Skeletal muscle tissue (tissue), 4 donors: Measurements from ENCODE around the gene C5orf22. TPM values are rescaled to one million over a fixed set of nuclear protein-coding genes. Genes with fewer than 3 reads are reported as not detected.
"Not testable (repeated sequence)": the region's sequence is repeated elsewhere in the genome, so short reads cannot be mapped to it uniquely, and the experiment has no call there.

Source experiments
- H3K27ac ChIP-seq: one replicate; pipeline ENCODE4 v1.7.0; 2013; ENCODE audit warnings: mild to moderate bottlenecking, low read depth, low read length, inconsistent platforms
- H3K27me3 ChIP-seq, 3 donors: one replicate each; pipeline ENCODE4 v1.7.0; 2013; ENCODE audit warnings: low read length in 3 of 3; ENCODE audit not compliant: control insufficient read depth in 3 of 3, insufficient read depth in 3 of 3
- H3K36me3 ChIP-seq, 3 donors: one replicate each; pipeline ENCODE4 v1.7.0; 2013; ENCODE audit warnings: low read length in 3 of 3; ENCODE audit not compliant: control insufficient read depth in 3 of 3, insufficient read depth in 3 of 3
- H3K4me1 ChIP-seq, 3 donors: one replicate each; pipeline ENCODE4 v1.7.0; 2013; ENCODE audit warnings: low read length in 3 of 3, mild to moderate bottlenecking in 3 of 3; ENCODE audit not compliant: control insufficient read depth in 3 of 3, insufficient read depth in 3 of 3
- H3K4me3 ChIP-seq, 3 donors: one replicate each; pipeline ENCODE4 v1.7.0; 2013; ENCODE audit warnings: low read length in 3 of 3
- H3K9ac ChIP-seq, 3 donors: one replicate each; pipeline ENCODE4 v1.7.0; 2013; ENCODE audit warnings: low read length in 3 of 3, mild to moderate bottlenecking in 3 of 3, moderate library complexity in 2 of 3, low read depth in 1 of 3
- H3K9me3 ChIP-seq, 3 donors: one replicate each; pipeline ENCODE4 v1.7.0; 2013; ENCODE audit warnings: low read length in 3 of 3; ENCODE audit not compliant: control insufficient read depth in 3 of 3
- total RNA-seq: library from RNA; depleted of rRNA; stranded (reverse); fragments of >200 nt; gene quantifications from one replicate; pipeline ENCODE4 v1.2.3, GENCODE V29; 2014
- donor health status: Osteomylitis.

C5orf22 gene
- total RNA-seq, 1 donor from 2014 or later: 13.0 TPM

DNA sequence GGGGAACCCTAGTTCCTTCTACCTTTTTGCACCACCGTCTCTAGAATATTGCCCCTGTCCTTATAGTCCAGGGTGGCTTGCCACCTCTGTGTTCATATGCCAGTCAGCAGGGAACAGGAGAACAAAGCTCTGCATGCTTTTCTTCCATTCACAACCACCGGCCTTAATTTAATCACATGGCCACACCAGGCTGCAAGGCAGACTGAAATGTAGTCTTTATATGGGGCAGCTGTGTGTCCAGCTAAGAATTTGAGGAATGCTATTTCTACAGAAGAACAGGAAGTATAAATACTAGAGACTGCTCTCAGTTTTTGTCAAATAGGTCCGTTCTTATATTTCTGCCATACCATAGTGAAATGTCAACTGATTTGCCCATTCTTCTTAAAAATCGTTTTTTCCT lies 5.8 kb downstream of the C5orf22 start:
- peaks cover 16 to 60% (median 53%) of the 10 kb centered on the region in 3 donors for H3K36me3 ChIP-seq

DNA sequence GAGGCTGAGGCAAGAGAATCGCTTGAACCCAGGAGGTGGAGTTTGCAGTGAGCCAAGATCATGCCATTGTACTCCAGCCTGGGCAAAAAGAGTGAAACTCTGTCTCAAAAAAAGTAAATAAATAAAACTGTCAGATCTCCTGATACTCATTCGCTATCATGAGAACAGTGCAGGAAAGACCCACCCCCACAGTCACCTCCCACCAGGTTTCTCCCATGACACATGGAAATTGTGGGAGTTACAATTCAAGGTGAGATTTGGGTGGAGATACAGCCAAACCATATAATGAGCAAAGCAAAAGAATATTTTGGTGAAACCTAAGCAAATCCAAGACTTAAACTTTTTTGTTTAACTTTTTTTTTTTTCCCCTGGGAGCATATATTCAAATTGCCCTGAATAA lies 17.0 kb downstream of the C5orf22 start:
- not testable (repeated sequence) for H3K9me3 ChIP-seq, H3K27ac ChIP-seq, H3K4me3 ChIP-seq, H3K4me1 ChIP-seq, H3K27me3 ChIP-seq, H3K9ac ChIP-seq
- peaks cover 22 to 48% (median 38%) of the 10 kb centered on the region in 3 donors for H3K36me3 ChIP-seq

More for the DNA sequence above, 5.8 kb downstream of the C5orf22 start:
- H3K27me3 ChIP-seq: no peaks in the 10 kb centered on the region
- no peak overlapping the region for H3K4me3 ChIP-seq
- no peak overlapping the region for H3K9ac ChIP-seq
- no peak overlapping the region for H3K27ac ChIP-seq
- H3K9me3 ChIP-seq: no peaks in the 10 kb centered on the region
- peaks cover 7 to 12% (median 11%) of the 10 kb centered on the region in 3 donors for H3K4me1 ChIP-seq

DNA sequence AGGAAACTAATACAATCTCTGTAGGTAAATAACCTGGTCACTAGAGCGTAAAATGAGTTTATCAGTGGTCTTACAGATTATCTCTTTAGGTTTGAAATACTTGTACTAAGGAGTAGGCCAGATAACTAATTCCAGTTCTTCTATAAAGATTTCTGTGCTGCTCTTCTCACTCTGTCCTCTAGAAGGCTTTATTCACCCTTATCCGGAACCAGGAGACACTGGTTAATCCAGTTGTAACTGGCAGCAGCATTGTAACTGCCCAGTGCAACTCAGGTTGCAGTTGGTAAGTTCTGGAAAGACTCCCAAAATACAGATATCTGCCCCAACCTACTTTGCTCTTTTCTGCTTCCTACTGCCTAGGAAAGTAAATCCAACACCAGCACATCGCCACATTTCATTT lies 19.8 kb downstream of the C5orf22 start:
- H3K4me1 ChIP-seq: no peaks in the 10 kb centered on the region
- H3K36me3 ChIP-seq: peaks cover 29 to 43% (median 31%) of the 10 kb centered on the region in 3 donors
- H3K9me3 ChIP-seq: no peaks in the 10 kb centered on the region
- no peaks in the 10 kb centered on the region for H3K27me3 ChIP-seq
- H3K4me3 ChIP-seq: no peak overlapping the region
- H3K9ac ChIP-seq: no peak overlapping the region
- no peak overlapping the region for H3K27ac ChIP-seq

DNA sequence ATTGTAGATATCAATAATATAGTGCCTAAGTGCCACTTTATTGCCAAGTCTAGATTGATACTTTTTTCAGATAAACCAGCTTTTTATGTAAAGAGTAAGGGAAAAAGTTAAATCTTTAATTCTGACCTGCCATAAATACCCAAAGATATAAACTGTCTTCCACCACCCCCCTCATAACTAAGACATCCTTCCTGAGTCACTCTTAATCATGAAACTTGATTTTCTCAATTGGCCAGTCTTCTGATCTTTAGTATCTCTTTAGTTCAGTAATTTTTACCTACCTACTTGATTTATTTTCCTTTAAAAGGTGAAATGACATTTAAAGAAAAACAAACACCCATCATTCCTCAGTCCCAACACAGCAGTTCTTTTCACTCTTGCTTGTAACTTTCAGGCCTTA lies 21.8 kb downstream of the C5orf22 start:
- H3K36me3 ChIP-seq: peaks cover 22 to 43% (median 23%) of the 10 kb centered on the region in 3 donors
- no peaks in the 10 kb centered on the region for H3K27me3 ChIP-seq
- H3K9ac ChIP-seq: no peak overlapping the region
- no peak overlapping the region for H3K27ac ChIP-seq
- no peak overlapping the region for H3K4me3 ChIP-seq
- no peaks in the 10 kb centered on the region for H3K9me3 ChIP-seq
- no peaks in the 10 kb centered on the region for H3K4me1 ChIP-seq

DNA sequence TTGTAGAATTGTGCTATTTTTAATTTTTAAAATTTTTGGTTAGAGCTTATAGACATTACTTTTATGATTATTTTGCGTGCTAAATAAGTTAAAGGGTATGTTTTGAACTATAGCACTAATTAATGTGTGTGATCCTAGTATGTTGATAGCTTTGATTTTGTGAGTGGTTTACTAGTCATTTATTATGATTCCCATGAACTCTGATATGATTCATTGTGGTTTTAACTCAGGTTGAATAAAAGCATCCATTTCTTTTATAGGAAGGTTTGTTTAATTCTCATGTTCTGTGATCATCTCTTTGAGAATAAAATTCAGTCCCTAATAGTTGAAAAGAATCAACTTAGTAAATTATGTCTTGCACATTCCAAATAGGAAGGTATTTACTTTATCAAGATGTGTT lies 22.5 kb downstream of the C5orf22 start:
- Histone ChIP-seq H3K9me3 (no peaks in the 10 kb centered on the region), H3K36me3 (peaks cover 22 to 43% (median 23%) of the 10 kb centered on the region in 3 donors), H3K9ac (no peak overlapping the region), H3K27me3 (no peaks in the 10 kb centered on the region), H3K27ac (no peak overlapping the region), H3K4me3 (no peak overlapping the region), H3K4me1 (no peaks in the 10 kb centered on the region)

DNA sequence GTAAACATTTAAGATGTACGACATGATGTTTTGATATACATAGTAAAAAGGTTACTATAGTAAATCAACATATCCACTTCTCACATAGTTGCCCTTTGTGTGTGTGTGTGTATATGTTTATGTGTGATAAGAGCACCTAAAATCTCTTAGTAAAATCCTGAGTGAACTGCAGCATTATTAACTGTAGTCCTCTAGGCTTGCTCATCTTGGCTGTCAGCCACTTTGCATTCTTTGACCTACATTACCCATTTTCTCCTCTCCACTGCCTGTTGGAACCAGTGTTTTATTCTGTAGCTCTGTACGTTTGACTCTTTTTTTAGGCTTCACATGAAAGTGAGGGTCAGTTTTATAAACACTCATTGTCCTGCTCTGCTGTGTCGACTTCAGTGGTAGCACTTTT lies 24.4 kb downstream of the C5orf22 start:
- no peak overlapping the region for H3K27ac ChIP-seq
- no peaks in the 10 kb centered on the region for H3K27me3 ChIP-seq
- H3K4me1 ChIP-seq: no peaks in the 10 kb centered on the region
- peaks cover 19 to 39% (median 19%) of the 10 kb centered on the region in 3 donors for H3K36me3 ChIP-seq
- no peaks in the 10 kb centered on the region for H3K9me3 ChIP-seq
- H3K4me3 ChIP-seq: no peak overlapping the region
- no peak overlapping the region for H3K9ac ChIP-seq

DNA sequence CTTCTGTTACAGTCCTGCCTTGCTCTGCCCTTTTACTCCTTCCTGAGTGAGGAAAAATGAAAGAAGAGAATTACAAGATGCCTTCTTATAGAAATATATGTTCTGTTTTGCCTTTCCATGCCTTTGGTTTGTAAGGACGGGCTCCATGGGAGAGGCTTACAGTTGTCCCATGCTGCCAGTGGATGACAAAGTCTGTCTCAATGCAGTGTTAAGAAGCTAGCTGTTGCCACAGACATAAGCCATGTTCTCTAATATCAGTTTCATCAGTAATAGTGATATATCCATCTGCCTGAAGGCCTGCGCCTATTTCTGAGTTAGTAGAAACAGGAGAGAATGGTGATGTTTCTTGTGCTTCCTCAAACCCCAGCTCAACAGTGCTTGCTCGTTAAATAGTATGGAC lies 27.8 kb downstream of the C5orf22 start:
- H3K4me1 ChIP-seq: peaks cover 0 to 3% (median 0%) of the 10 kb centered on the region in 3 donors
- H3K27me3 ChIP-seq: no peaks in the 10 kb centered on the region
- H3K27ac ChIP-seq: no peak overlapping the region
- no peak overlapping the region for H3K9ac ChIP-seq
- no peaks in the 10 kb centered on the region for H3K9me3 ChIP-seq
- no peak overlapping the region for H3K4me3 ChIP-seq
- peaks cover 3 to 15% (median 7%) of the 10 kb centered on the region in 3 donors for H3K36me3 ChIP-seq

DNA sequence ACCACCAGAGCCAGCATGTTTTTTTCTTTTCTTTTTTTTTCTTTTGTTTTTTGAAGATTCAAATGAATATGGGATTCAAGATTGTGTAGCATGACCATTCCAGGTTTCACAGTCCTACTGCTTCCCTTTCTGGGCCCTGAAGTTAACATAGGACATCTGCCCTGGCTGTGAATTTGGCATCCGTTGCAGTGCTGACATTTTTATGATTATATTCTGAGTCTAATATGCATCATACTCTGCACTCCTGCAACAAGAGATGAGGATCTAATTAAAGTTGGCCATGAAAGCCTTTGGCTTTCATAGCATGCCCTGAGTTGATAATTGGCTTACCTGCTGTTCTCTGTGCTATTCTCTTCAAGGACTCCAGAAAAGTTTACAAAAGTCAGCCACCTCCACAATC lies 29.8 kb downstream of the C5orf22 start:
- Histone ChIP-seq H3K36me3 (peaks cover 0 to 7% (median 0%) of the 10 kb centered on the region in 3 donors), H3K27me3 (no peaks in the 10 kb centered on the region), H3K4me1 (peaks cover 0 to 3% (median 0%) of the 10 kb centered on the region in 3 donors), H3K27ac (no peak overlapping the region), H3K9ac (no peak overlapping the region), H3K4me3 (no peak overlapping the region), H3K9me3 (no peaks in the 10 kb centered on the region)

DNA sequence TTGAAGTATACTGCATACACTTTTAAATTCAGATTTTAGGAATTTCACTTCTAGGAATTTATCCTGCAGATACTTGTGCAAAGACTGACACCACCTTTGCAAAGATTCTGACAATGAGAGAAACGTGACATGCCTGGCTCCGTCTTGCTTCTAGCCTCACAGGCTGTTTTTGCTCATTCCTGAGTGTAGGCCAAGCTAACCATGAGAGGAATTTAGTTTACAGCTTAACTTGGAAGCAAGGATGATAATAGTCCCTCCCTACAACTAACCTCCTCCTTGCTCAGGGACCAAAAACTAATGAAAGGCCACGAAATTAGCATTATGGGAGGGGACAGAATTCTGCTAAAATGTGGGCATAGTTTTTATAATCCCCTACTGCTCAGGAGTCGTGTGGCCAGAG lies 31.1 kb downstream of the C5orf22 start:
- Histone ChIP-seq H3K4me3 (no peak overlapping the region), H3K4me1 (peaks cover 0 to 3% (median 0%) of the 10 kb centered on the region in 3 donors), H3K9me3 (no peaks in the 10 kb centered on the region), H3K9ac (no peak overlapping the region), H3K27ac (no peak overlapping the region), H3K27me3 (no peaks in the 10 kb centered on the region), H3K36me3 (peaks cover 0 to 5% (median 0%) of the 10 kb centered on the region in 3 donors)

DNA sequence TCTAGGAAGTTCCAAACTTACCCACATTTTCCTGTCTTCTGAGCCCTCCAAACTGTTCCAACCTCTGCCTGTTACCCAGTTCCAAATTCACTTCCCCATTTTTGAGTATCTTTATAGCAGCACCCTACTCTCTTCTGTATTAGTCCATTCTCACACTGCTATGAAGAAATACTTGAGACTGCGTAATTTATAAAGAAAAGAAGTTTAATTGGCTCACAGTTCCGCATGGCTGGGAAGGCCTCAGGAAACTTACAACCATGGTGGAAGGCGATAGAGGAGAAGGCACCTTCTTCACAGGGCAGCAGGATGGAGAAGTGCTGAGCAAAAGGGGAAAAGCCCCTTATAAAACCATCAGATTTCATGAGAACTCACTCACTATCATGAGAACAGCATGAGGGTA lies 34.3 kb downstream of the C5orf22 start:
- not testable (repeated sequence) for H3K4me3 ChIP-seq, H3K4me1 ChIP-seq, H3K9me3 ChIP-seq, H3K27ac ChIP-seq, H3K9ac ChIP-seq, H3K27me3 ChIP-seq, H3K36me3 ChIP-seq
